Measurements from ENCODE around the gene THYN1. TPM values are rescaled to one million over a fixed set of nuclear protein-coding genes. Genes with fewer than 3 reads are reported as not detected.

Gene THYN1
- total RNA-seq (2022) = 26.0 and 27.2 TPM in 2 replicates
- Bru-seq, nascent RNA = percentile 55 among the genes with signal in this experiment
- BruChase-seq, experiment 1, labeled RNA remaining after a 6-hour chase = percentile 68 among the genes with signal in this experiment
- percentile 52 among the genes with signal in this experiment for BruChase-seq, experiment 2, labeled RNA remaining after a 2-hour chase
- long read RNA-seq, transcript THYN1-203 (8 exons, 943 nt) = major isoform, 18 of 56 reads
- long read RNA-seq, transcript THYN1-201 (7 exons, 1,299 nt) = minor isoform, 5 of 56 reads
- long read RNA-seq, transcript THYN1-204 (8 exons, 893 nt) = minor isoform, 13 of 56 reads
- long read RNA-seq, partial matches to known transcripts = 7 of 56 reads
- long read RNA-seq, other reads (novel, unspliced or antisense) = 9 of 56 reads

DNA sequence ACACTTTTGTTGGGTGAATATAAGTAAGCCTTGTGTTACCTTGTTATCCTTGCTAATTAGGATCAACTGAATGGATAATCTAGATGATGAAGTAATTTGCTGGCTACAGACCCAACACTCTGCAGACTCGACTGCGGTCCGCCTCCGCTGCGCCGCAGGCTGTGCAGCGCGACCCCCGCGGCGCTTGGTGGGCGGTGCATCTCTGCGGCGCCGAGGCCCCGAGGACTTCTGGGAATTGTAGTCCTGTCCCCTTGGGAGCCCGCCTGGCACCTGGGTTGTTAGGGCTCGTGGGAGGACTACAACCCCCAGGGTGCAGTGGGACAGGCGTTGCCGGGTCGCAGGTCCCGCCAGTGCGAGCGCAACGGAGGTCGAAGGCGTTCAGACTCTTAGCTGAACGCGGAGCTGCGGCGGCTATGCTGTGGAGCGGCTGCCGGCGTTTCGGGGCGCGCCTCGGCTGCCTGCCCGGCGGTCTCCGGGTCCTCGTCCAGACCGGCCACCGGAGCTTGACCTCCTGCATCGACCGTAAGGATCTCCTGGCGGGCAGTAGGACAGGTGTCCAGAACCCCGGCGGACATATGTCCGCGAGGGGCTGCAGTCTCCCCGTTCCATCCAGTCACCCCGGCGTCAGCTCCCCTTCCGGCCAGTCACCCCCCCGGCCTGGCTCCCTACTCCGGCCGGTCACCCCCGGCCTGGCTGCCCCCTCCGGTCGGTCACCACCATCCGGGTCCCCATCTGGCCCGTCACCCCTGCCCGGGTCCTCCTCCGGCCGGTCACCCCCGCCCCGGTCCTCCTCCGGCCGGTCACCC lies at the start of gene THYN1, which contains the start of gene ACAD8:
THYN1 (minus strand) TSS at position 165 of the 806 bp plus-strand sequence. CDS start 470 bp downstream, outside the sequence.
ACAD8 (plus strand) TSS at position 381 of the 806 bp plus-strand sequence; CDS start at position 414, 33 bp downstream.
- peak within 1 kb of the TSS; percentile 5 for H3K27ac Mint-ChIP-seq (ENCODE audit: unreplicated experiment)
- intact Hi-C loops (cut with micrococcal nuclease; ENCODE audit: unreplicated experiment) = no loop called here

GRCh38 chr11:134294664-134295063 lies 41.5 kb upstream of the THYN1 start:
- intact Hi-C loops (cut with micrococcal nuclease; ENCODE audit: unreplicated experiment) = no loop called here
- H3K4me1 Mint-ChIP-seq (ENCODE audit: low read depth, unreplicated experiment) = no peaks in the 10 kb centered on the region
- no TSS peak for BruUV-seq (replicated peaks)
- H3K36me3 Mint-ChIP-seq (ENCODE audit: insufficient read depth, unreplicated experiment) = no peaks in the 10 kb centered on the region
- no peak for DNase-seq
- H3K27me3 Mint-ChIP-seq (ENCODE audit: unreplicated experiment) = peaks cover 44% of the 10 kb centered on the region
- peaks cover 11% of the 10 kb centered on the region for H3K9me3 Mint-ChIP-seq (ENCODE audit: low read depth, unreplicated experiment)
- H3K27ac Mint-ChIP-seq (ENCODE audit: unreplicated experiment) = no peak overlapping the region
- CTCF ChIA-PET = interaction anchor here (1.0 kb wide), 1 partner anchor 11 kb away, joined by 3 read pairs; no protein-coding TSS in a partner anchor
- TF ChIP-seq, protein P1, sequence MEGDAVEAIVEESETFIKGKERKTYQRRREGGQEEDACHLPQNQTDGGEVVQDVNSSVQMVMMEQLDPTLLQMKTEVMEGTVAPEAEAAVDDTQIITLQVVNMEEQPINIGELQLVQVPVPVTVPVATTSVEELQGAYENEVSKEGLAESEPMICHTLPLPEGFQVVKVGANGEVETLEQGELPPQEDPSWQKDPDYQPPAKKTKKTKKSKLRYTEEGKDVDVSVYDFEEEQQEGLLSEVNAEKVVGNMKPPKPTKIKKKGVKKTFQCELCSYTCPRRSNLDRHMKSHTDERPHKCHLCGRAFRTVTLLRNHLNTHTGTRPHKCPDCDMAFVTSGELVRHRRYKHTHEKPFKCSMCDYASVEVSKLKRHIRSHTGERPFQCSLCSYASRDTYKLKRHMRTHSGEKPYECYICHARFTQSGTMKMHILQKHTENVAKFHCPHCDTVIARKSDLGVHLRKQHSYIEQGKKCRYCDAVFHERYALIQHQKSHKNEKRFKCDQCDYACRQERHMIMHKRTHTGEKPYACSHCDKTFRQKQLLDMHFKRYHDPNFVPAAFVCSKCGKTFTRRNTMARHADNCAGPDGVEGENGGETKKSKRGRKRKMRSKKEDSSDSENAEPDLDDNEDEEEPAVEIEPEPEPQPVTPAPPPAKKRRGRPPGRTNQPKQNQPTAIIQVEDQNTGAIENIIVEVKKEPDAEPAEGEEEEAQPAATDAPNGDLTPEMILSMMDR (IDR thresholded peaks at IDR 0.05; ENCODE audit: unreplicated experiment) = no peak
- no peak overlapping the region for H3K4me3 Mint-ChIP-seq (ENCODE audit: low read depth, unreplicated experiment)

More for the DNA sequence above, at the start of gene THYN1, which contains the start of gene ACAD8:
- BruUV-seq (replicated peaks) = no TSS peak
- H3K27me3 Mint-ChIP-seq (ENCODE audit: unreplicated experiment) = no peaks in the 10 kb centered on the region
- H3K4me1 Mint-ChIP-seq (ENCODE audit: low read depth, unreplicated experiment) = peaks cover 14% of the 10 kb centered on the region
- peaks cover 23% of the 10 kb centered on the region for H3K36me3 Mint-ChIP-seq (ENCODE audit: insufficient read depth, unreplicated experiment)
- TF ChIP-seq, protein P1 (IDR thresholded peaks at IDR 0.05; ENCODE audit: unreplicated experiment) = no peak
- no peaks in the 10 kb centered on the region for H3K9me3 Mint-ChIP-seq (ENCODE audit: low read depth, unreplicated experiment)
- CTCF ChIA-PET = interaction anchor here (0.6 to 0.7 kb wide), 3 partner anchors 9 to 182 kb away, joined by 3 to 4 read pairs (median 3); no protein-coding TSS in a partner anchor
- peak; percentile 95 for DNase-seq
- H3K4me3 Mint-ChIP-seq (ENCODE audit: low read depth, unreplicated experiment) = peak within 1 kb of the TSS; percentile 98

GRCh38 chr11:134293119-134294113 lies 40.3 kb upstream of the THYN1 start:
- Mint-ChIP-seq H3K36me3 (ENCODE audit: insufficient read depth, unreplicated experiment) (no peaks in the 10 kb centered on the region), H3K4me1 (ENCODE audit: low read depth, unreplicated experiment) (no peaks in the 10 kb centered on the region), H3K27ac (ENCODE audit: unreplicated experiment) (no peak overlapping the region), H3K4me3 (ENCODE audit: low read depth, unreplicated experiment) (no peak overlapping the region), H3K27me3 (ENCODE audit: unreplicated experiment) (peaks cover 31% of the 10 kb centered on the region), H3K9me3 (ENCODE audit: low read depth, unreplicated experiment) (peaks cover 11% of the 10 kb centered on the region)
- CTCF ChIA-PET = no interaction called here
- no TSS peak for BruUV-seq (replicated peaks)
- TF ChIP-seq, protein P1 (IDR thresholded peaks at IDR 0.05; ENCODE audit: unreplicated experiment) = no peak
- DNase-seq = no peak
- intact Hi-C loops (cut with micrococcal nuclease; ENCODE audit: unreplicated experiment) = no loop called here
